Neural cell (in vitro differentiated cells): ENCODE data around the gene USP36. TPM values are rescaled to one million over a fixed set of nuclear protein-coding genes. Genes with fewer than 3 reads are reported as not detected.

Experiments used
- H2AFZ ChIP-seq: fragments of 200-600, 300-800 bp; sonication (generic), shearing (Covaris generic); 2 replicates; pipeline ENCODE4 v1.6.0; 2014; ENCODE audit warnings: low read depth, mild to moderate bottlenecking, antibody characterized with exemption, low read length, moderate library complexity
- H3F3A ChIP-seq: fragments of 200-600 bp; shearing (Covaris generic); 2 replicates; pipeline ENCODE4 v1.6.1; 2016; ENCODE audit warnings: mild to moderate bottlenecking, moderate library complexity, mixed read lengths, antibody characterized with exemption, low read length; ENCODE audit not compliant: insufficient read depth, poor library complexity, severe bottlenecking
- H3K27ac ChIP-seq: fragments of 200-600, 300-800 bp; sonication (generic), shearing (Covaris generic); 2 replicates; pipeline ENCODE4 v1.5.1; 2014; ENCODE audit warnings: mild to moderate bottlenecking, low read length, moderate library complexity
- H3K27me3 ChIP-seq: fragments of 300-800, 200-600 bp; sonication (generic), shearing (Covaris generic); 2 replicates; pipeline ENCODE4 v1.6.0; 2014; ENCODE audit warnings: mild to moderate bottlenecking, low read depth, low read length, moderate library complexity; ENCODE audit not compliant: insufficient read depth
- H3K36me3 ChIP-seq: fragments of 300-800, 200-600 bp; sonication (generic), shearing (Covaris generic); 2 replicates; pipeline ENCODE4 v1.5.1; 2014; ENCODE audit warnings: mild to moderate bottlenecking, antibody characterized with exemption, low read length, moderate library complexity; ENCODE audit not compliant: insufficient read depth
- H3K4me2 ChIP-seq: fragments of 300-800, 200-600 bp; sonication (generic), shearing (Covaris generic); 2 replicates; pipeline ENCODE4 v1.6.0; 2014; ENCODE audit warnings: mild to moderate bottlenecking, low read length
- H3K4me3 ChIP-seq: fragments of 300-800, 200-600 bp; sonication (generic), shearing (Covaris generic); 2 replicates; pipeline ENCODE4 v1.5.1; 2014; ENCODE audit warnings: mild to moderate bottlenecking, low read length, moderate library complexity
- H3K79me2 ChIP-seq: fragments of 200-600 bp; shearing (Covaris generic); replicated peaks from 2 replicates; pipeline ENCODE4 v1.6.0; 2014; ENCODE audit warnings: mild to moderate bottlenecking, low read length, moderate library complexity; ENCODE audit not compliant: insufficient read depth
- H3K9ac ChIP-seq: fragments of 300-800, 200-600 bp; sonication (generic), shearing (Covaris generic); 2 replicates; pipeline ENCODE4 v1.6.1; 2016; ENCODE audit warnings: mild to moderate bottlenecking, low read length, mixed read lengths
- H3K9me2 ChIP-seq: fragments of 200-600 bp; shearing (Covaris generic); 2 replicates; pipeline ENCODE4 v1.6.1; 2016; ENCODE audit warnings: mild to moderate bottlenecking, low read length, mixed read lengths; ENCODE audit not compliant: insufficient read depth
- H3K9me3 ChIP-seq: fragments of 200-600, 300-800 bp; sonication (generic), shearing (Covaris generic); 2 replicates; pipeline ENCODE4 v1.6.1; 2016; ENCODE audit warnings: mild to moderate bottlenecking, mixed run types, low read length, moderate library complexity, mixed read lengths
- H4K20me1 ChIP-seq: fragments of 200-600 bp; shearing (Covaris generic); 2 replicates; pipeline ENCODE4 v1.6.1; 2016; ENCODE audit warnings: mild to moderate bottlenecking, mixed run types; ENCODE audit not compliant: insufficient read depth
- EP300 ChIP-seq: fragments of 450-650 bp; conservative IDR thresholded peaks from 2 replicates; pipeline ENCODE4 v1.6.1; 2014; ENCODE audit warnings: antibody characterized with exemption, mild to moderate bottlenecking, moderate library complexity; ENCODE audit not compliant: poor library complexity, severe bottlenecking
- EZH2 ChIP-seq: fragments of 200-600, 300-800 bp; shearing (Covaris generic), sonication (generic); IDR thresholded peaks from 2 replicates; pipeline ENCODE4 v1.6.1; 2014; ENCODE audit warnings: antibody characterized with exemption, low read length, borderline replicate concordance, mild to moderate bottlenecking; ENCODE audit not compliant: insufficient read depth, poor library complexity, severe bottlenecking
- MXI1 ChIP-seq: fragments of 450-650 bp; conservative IDR thresholded peaks from 2 replicates; pipeline ENCODE4 v1.6.1; 2014; ENCODE audit warnings: antibody characterized with exemption, mild to moderate bottlenecking; ENCODE audit not compliant: poor library complexity, severe bottlenecking
- POLR2AphosphoS5 ChIP-seq: IDR thresholded peaks from 2 replicates; pipeline ENCODE4 v1.6.1; 2012
- RAD21 ChIP-seq: fragments of 450-650 bp; conservative IDR thresholded peaks from 2 replicates; pipeline ENCODE4 v1.6.1; 2014; ENCODE audit warnings: antibody characterized with exemption, mild to moderate bottlenecking, moderate library complexity
- SMC3 ChIP-seq: fragments of 450-650 bp; conservative IDR thresholded peaks from 2 replicates; pipeline ENCODE4 v1.6.1; 2014; ENCODE audit warnings: antibody characterized with exemption, mild to moderate bottlenecking, moderate library complexity; ENCODE audit not compliant: poor library complexity
- TAF1 ChIP-seq: IDR thresholded peaks from 2 replicates; pipeline ENCODE4 v1.6.1; 2012; ENCODE audit warnings: low read depth
- polyA plus RNA-seq: library from polyadenylated mRNA; depleted of rRNA; stranded (reverse); fragments of >200 nt; gene quantifications from 2 replicates; pipeline ENCODE4 v1.2.3, GENCODE V29; 2014
- TF ChIP-seq, protein P1 (sequence below): IDR thresholded peaks from 2 replicates; pipeline ENCODE4 v1.6.1; 2012; ENCODE audit warnings: borderline replicate concordance
- TF ChIP-seq, protein P2 (sequence below): fragments of 450-650 bp; IDR thresholded peaks from 2 replicates; pipeline ENCODE4 v1.5.1; 2014; ENCODE audit warnings: antibody characterized with exemption, mild to moderate bottlenecking, moderate library complexity; ENCODE audit not compliant: poor library complexity, severe bottlenecking

The USP36 gene
- polyA plus RNA-seq, 1 donor from 2014 or later = 14.4 TPM

DNA sequence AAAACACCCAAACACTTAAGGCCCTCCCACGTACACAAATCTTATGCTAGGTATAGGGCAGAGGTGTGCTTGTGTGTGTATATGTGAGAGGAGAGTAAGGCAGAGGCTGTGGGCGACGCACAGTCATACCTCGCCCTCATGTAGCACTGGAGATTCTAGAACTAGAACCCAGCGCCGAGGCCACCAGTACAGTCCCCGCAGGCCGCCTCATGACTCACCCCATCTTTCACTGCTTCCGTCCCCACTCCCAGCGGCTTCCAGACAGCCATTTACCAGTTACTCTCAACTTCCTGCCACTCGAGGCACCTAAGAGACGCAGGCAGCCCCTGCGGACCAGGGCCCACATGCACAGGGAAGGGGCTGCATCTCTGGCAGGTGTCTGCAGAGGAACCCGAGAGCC, 35.3 kb downstream of the USP36 start:
- no peaks in the 10 kb centered on the region for H3K9me3 ChIP-seq
- H3K9me2 ChIP-seq = no peaks in the 10 kb centered on the region
- no peaks in the 10 kb centered on the region for H4K20me1 ChIP-seq
- no peak for TF ChIP-seq TAF1
- TF ChIP-seq EP300 = no peak
- no peak for TF ChIP-seq SMC3
- no peak for TF ChIP-seq EZH2
- TF ChIP-seq, protein P1, sequence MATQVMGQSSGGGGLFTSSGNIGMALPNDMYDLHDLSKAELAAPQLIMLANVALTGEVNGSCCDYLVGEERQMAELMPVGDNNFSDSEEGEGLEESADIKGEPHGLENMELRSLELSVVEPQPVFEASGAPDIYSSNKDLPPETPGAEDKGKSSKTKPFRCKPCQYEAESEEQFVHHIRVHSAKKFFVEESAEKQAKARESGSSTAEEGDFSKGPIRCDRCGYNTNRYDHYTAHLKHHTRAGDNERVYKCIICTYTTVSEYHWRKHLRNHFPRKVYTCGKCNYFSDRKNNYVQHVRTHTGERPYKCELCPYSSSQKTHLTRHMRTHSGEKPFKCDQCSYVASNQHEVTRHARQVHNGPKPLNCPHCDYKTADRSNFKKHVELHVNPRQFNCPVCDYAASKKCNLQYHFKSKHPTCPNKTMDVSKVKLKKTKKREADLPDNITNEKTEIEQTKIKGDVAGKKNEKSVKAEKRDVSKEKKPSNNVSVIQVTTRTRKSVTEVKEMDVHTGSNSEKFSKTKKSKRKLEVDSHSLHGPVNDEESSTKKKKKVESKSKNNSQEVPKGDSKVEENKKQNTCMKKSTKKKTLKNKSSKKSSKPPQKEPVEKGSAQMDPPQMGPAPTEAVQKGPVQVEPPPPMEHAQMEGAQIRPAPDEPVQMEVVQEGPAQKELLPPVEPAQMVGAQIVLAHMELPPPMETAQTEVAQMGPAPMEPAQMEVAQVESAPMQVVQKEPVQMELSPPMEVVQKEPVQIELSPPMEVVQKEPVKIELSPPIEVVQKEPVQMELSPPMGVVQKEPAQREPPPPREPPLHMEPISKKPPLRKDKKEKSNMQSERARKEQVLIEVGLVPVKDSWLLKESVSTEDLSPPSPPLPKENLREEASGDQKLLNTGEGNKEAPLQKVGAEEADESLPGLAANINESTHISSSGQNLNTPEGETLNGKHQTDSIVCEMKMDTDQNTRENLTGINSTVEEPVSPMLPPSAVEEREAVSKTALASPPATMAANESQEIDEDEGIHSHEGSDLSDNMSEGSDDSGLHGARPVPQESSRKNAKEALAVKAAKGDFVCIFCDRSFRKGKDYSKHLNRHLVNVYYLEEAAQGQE = no peak
- no peak for TF ChIP-seq MXI1
- TF ChIP-seq POLR2AphosphoS5 = no peak
- TF ChIP-seq RAD21 = no peak
- TF ChIP-seq, protein P2, sequence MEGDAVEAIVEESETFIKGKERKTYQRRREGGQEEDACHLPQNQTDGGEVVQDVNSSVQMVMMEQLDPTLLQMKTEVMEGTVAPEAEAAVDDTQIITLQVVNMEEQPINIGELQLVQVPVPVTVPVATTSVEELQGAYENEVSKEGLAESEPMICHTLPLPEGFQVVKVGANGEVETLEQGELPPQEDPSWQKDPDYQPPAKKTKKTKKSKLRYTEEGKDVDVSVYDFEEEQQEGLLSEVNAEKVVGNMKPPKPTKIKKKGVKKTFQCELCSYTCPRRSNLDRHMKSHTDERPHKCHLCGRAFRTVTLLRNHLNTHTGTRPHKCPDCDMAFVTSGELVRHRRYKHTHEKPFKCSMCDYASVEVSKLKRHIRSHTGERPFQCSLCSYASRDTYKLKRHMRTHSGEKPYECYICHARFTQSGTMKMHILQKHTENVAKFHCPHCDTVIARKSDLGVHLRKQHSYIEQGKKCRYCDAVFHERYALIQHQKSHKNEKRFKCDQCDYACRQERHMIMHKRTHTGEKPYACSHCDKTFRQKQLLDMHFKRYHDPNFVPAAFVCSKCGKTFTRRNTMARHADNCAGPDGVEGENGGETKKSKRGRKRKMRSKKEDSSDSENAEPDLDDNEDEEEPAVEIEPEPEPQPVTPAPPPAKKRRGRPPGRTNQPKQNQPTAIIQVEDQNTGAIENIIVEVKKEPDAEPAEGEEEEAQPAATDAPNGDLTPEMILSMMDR = no peak
- no peaks in the 10 kb centered on the region for H3K36me3 ChIP-seq
- H3K27me3 ChIP-seq = no peaks in the 10 kb centered on the region
- no peak overlapping the region for H3K4me3 ChIP-seq
- H3K27ac ChIP-seq = no peak overlapping the region
- no peaks in the 10 kb centered on the region for H3K79me2 ChIP-seq
- no peaks in the 10 kb centered on the region for H3F3A ChIP-seq
- no peak overlapping the region for H2AFZ ChIP-seq
- H3K4me2 ChIP-seq = no peak overlapping the region
- no peak overlapping the region for H3K9ac ChIP-seq

GRCh38 chr17:78804777-78805176, 35.8 kb downstream of the USP36 start:
- no peaks in the 10 kb centered on the region for H3K79me2 ChIP-seq
- no peak overlapping the region for H3K27ac ChIP-seq
- no peak overlapping the region for H3K9ac ChIP-seq
- no peaks in the 10 kb centered on the region for H4K20me1 ChIP-seq
- no peaks in the 10 kb centered on the region for H3F3A ChIP-seq
- TF ChIP-seq, protein P1 = no peak
- TF ChIP-seq RAD21 (no peak), EP300 (no peak), SMC3 (no peak), EZH2 (no peak), TAF1 (no peak), POLR2AphosphoS5 (no peak), MXI1 (no peak)
- TF ChIP-seq, protein P2 = no peak
- no peaks in the 10 kb centered on the region for H3K36me3 ChIP-seq
- no peaks in the 10 kb centered on the region for H3K27me3 ChIP-seq
- no peak overlapping the region for H2AFZ ChIP-seq
- H3K4me3 ChIP-seq = no peak overlapping the region
- no peaks in the 10 kb centered on the region for H3K9me3 ChIP-seq
- no peak overlapping the region for H3K4me2 ChIP-seq
- no peaks in the 10 kb centered on the region for H3K9me2 ChIP-seq
